HL-60/S4 treated with retinoic acid at 250 ng/mL for 4 days and 3 days (cell line): ENCODE results near the gene ZFY.
"Not testable (repeated sequence)": the region's sequence is repeated elsewhere in the genome, so short reads cannot be mapped to it uniquely, and the experiment has no call there.

Experiments
- in situ Hi-C: fragments of 300-500 bp; cut with MboI; formaldehyde crosslinking; loops from 2 replicates; pipeline ENCODE4 v1.7.0; 2022; ENCODE audit warnings: low sequenced_read_pairs

The ZFY gene

GRCh38 chrY:2972708-2973107, 37.5 kb downstream of the ZFY start:
- in situ Hi-C loops = no loop called here

- in situ Hi-C loops = no loop called here
These were observed 38.0 kb downstream of the ZFY start for GRCh38 chrY:2973110-2973751.

GRCh38 chrY:2979283-2979682, 44.1 kb downstream of the ZFY start:
- in situ Hi-C loops = no loop called here

GRCh38 chrY:2984491-2984890, 49.3 kb downstream of the ZFY start:
- in situ Hi-C loops = no loop called here

- in situ Hi-C loops = not testable (repeated sequence)
These were observed 52.0 kb downstream of the ZFY start for GRCh38 chrY:2987178-2987577.

- in situ Hi-C loops = not testable (repeated sequence)
These were observed 62.2 kb downstream of the ZFY start for GRCh38 chrY:2997369-2997768.

GRCh38 chrY:3002190-3002589, 67.0 kb downstream of the ZFY start:
- in situ Hi-C loops = no loop called here

GRCh38 chrY:3002680-3003515, 67.7 kb downstream of the ZFY start:
- in situ Hi-C loops = no loop called here

GRCh38 chrY:3003516-3003830, 68.3 kb downstream of the ZFY start:
- in situ Hi-C loops = no loop called here

GRCh38 chrY:3003846-3004245, 68.7 kb downstream of the ZFY start:
- in situ Hi-C loops = no loop called here

- in situ Hi-C loops = not testable (repeated sequence)
These were observed 70.8 kb downstream of the ZFY start for GRCh38 chrY:3006031-3006430.

- in situ Hi-C loops = no loop called here
These were observed 72.8 kb downstream of the ZFY start for GRCh38 chrY:3007967-3008366.

- in situ Hi-C loops = no loop called here
These were observed 77.0 kb downstream of the ZFY start for GRCh38 chrY:3012226-3012625.

- in situ Hi-C loops = no loop called here
These were observed 81.4 kb downstream of the ZFY start for GRCh38 chrY:3016594-3016993.

GRCh38 chrY:3018546-3018945, 83.4 kb downstream of the ZFY start:
- in situ Hi-C loops = no loop called here

GRCh38 chrY:3019584-3019983, 84.4 kb downstream of the ZFY start:
- in situ Hi-C loops = no loop called here

- in situ Hi-C loops = no loop called here
These were observed 86.0 kb downstream of the ZFY start for GRCh38 chrY:3021176-3021575.

- in situ Hi-C loops = no loop called here
These were observed 88.4 kb downstream of the ZFY start for GRCh38 chrY:3023606-3024005.

GRCh38 chrY:3025357-3025756, 90.2 kb downstream of the ZFY start:
- in situ Hi-C loops = no loop called here
